K562 (cell line): Measurements from ENCODE around the gene VRK2. TPM values are rescaled to one million over a fixed set of nuclear protein-coding genes. Genes with fewer than 3 reads are reported as not detected.

Experiments used
- CBX5 ChIP-seq: IDR thresholded peaks from 2 replicates; pipeline ENCODE4 v1.6.1; 2014; ENCODE audit warnings: low read depth, borderline replicate concordance
- CXXC5 ChIP-seq: fragments of 250-450 bp; sonication (Bioruptor Pico); IDR thresholded peaks from 2 replicates; pipeline ENCODE4 v1.8.0; 2022; ENCODE audit warnings: inconsistent platforms, mild to moderate bottlenecking, moderate library complexity
- DACH1 ChIP-seq: fragments of 450-650 bp; IDR thresholded peaks from 2 replicates; pipeline ENCODE4 v1.6.1; 2018; ENCODE audit not compliant: partially characterized antibody
- DNMT1 ChIP-seq: fragments of 450-650 bp; IDR thresholded peaks from 2 replicates; pipeline ENCODE4 v1.6.1; 2016; ENCODE audit warnings: antibody characterized with exemption, mild to moderate bottlenecking
- GTF2A2 ChIP-seq: IDR thresholded peaks from 2 replicates; pipeline ENCODE4 v1.6.1; 2016; ENCODE audit warnings: mild to moderate bottlenecking, missing genetic modification characterization, missing compliant biosample characterization
- HIVEP1 ChIP-seq: fragments of 250-450 bp; sonication (Bioruptor Pico); IDR thresholded peaks from 2 replicates; pipeline ENCODE4 v1.4.0; 2020; ENCODE audit warnings: mild to moderate bottlenecking
- HLTF ChIP-seq: fragments of 450-650 bp; IDR thresholded peaks from 2 replicates; pipeline ENCODE4 v1.6.1; 2016
- HMG20A ChIP-seq: fragments of 450-650 bp; formaldehyde crosslinking; conservative IDR thresholded peaks from 2 replicates; pipeline ENCODE4 v1.4.0; 2020; ENCODE audit warnings: mild to moderate bottlenecking, mixed read lengths
- HNRNPL ChIP-seq: fragments of 200-400 bp; formaldehyde crosslinking; IDR thresholded peaks from 2 replicates; pipeline ENCODE4 v1.6.1; 2017; ENCODE audit warnings: low read depth, mild to moderate bottlenecking, low read length
- HNRNPUL1 ChIP-seq: fragments of 200-400 bp; formaldehyde crosslinking; IDR thresholded peaks from 2 replicates; pipeline ENCODE4 v1.6.1; 2017; ENCODE audit warnings: low read length
- KDM1A ChIP-seq, 2 experiments: fragments of 450-650 bp; IDR thresholded peaks; 2 replicates each; pipeline ENCODE4 v1.6.1; 2016; ENCODE audit warnings: mild to moderate bottlenecking in 2 of 2
- POLR2A ChIP-seq: fragments of 450-650 bp; conservative IDR thresholded peaks from 2 replicates; pipeline ENCODE4 v1.6.1; 2016
- SMC3 ChIP-seq: conservative IDR thresholded peaks from 2 replicates; pipeline ENCODE4 v1.6.1; 2011; ENCODE audit warnings: low read depth, low read length, improper control_type of control experiment; ENCODE audit not compliant: insufficient read depth
- SRF ChIP-seq, 2 experiments: fragments of 250-450, 450-650 bp in 1 of 2; sonication (Bioruptor Pico) in 1 of 2; sonication (generic) in 1 of 2; formaldehyde crosslinking; IDR thresholded peaks; 2 replicates each; pipeline versions ENCODE4 v1.5.0 to v1.5.1; 2020 to 2022; ENCODE audit warnings: mild to moderate bottlenecking in 1 of 2, missing genetic modification reagents in 1 of 2
- TCF7 ChIP-seq: sonication (generic); IDR thresholded peaks from 2 replicates; pipeline ENCODE4 v1.6.1; 2016; ENCODE audit warnings: antibody characterized with exemption, borderline replicate concordance
- TGIF2 ChIP-seq: sonication (generic); formaldehyde crosslinking; IDR thresholded peaks from 2 replicates; pipeline ENCODE4 v1.8.1; 2022; ENCODE audit warnings: mild to moderate bottlenecking, missing genetic modification reagents, moderate library complexity
- ZBTB8A ChIP-seq: fragments of 450-650 bp; IDR thresholded peaks from 2 replicates; pipeline ENCODE4 v1.6.1; 2018; ENCODE audit warnings: mild to moderate bottlenecking, moderate library complexity; ENCODE audit not compliant: partially characterized antibody
- ZFX ChIP-seq: sonication (generic); formaldehyde crosslinking; IDR thresholded peaks from 2 replicates; pipeline ENCODE4 v1.8.0; 2022; ENCODE audit warnings: mild to moderate bottlenecking, missing genetic modification reagents, moderate library complexity
- ZNF274 ChIP-seq: IDR thresholded peaks from 2 replicates; pipeline ENCODE4 v1.6.1; 2011; ENCODE audit warnings: low read depth, mild to moderate bottlenecking, low read length, moderate library complexity, borderline replicate concordance
- ZNF75A ChIP-seq: fragments of 450-650 bp; formaldehyde crosslinking; IDR thresholded peaks from 2 replicates; pipeline ENCODE4 v1.4.0; 2020; ENCODE audit warnings: mild to moderate bottlenecking
- polyA plus RNA-seq, 8 experiments: library from polyadenylated mRNA; depleted of rRNA in 4 of 8; stranded (reverse) in 5 of 8; unstranded in 3 of 8; fragments of >200 nt; fragmentation: Nextera tagmentation in 2 of 8; fragmentation: Illumina TruSeq in 1 of 8; extraction: Ambion mirVana in 2 of 8; extraction: Trizol in 1 of 8; gene quantifications; 2 replicates each; pipeline versions ENCODE4 v1.2.1 to v1.2.3, GENCODE V29; 2011 to 2014; ENCODE audit warnings: inconsistent platforms in 1 of 8, missing spikeins in 1 of 8
- total RNA-seq, 7 experiments: library from RNA; depleted of rRNA in 6 of 7; stranded (reverse); fragments of >200 nt in 6 of 7; fragmentation: Illumina TruSeq in 2 of 7; extraction: Trizol in 2 of 7; gene quantifications; 2 replicates each; pipeline versions ENCODE4 v1.2.1 to v1.2.3, GENCODE V29; 2011 to 2021; ENCODE audit warnings: low replicate concordance in 1 of 7
- TF ChIP-seq, protein P1 (sequence below): fragments of 250-450 bp; sonication (Bioruptor Pico); IDR thresholded peaks from 2 replicates; pipeline ENCODE4 v1.5.1; 2021; ENCODE audit warnings: mild to moderate bottlenecking
- TF ChIP-seq, protein P2 (sequence below): IDR thresholded peaks from 2 replicates; pipeline ENCODE4 v1.6.1; 2014; ENCODE audit warnings: antibody characterized with exemption
- TF ChIP-seq, protein P3 (sequence below), 2 experiments: fragments of 450-650 bp in 1 of 2; sonication (generic) in 1 of 2; formaldehyde crosslinking; conservative IDR thresholded peaks; 2 replicates each; pipeline versions ENCODE4 v1.4.0 to v1.8.1; 2020 to 2022; ENCODE audit warnings: mild to moderate bottlenecking in 1 of 2, missing genetic modification reagents in 1 of 2
- TF ChIP-seq, protein P4 (sequence below): sonication (generic); formaldehyde crosslinking; IDR thresholded peaks from 2 replicates; pipeline ENCODE4 v1.8.1; 2023; ENCODE audit warnings: mild to moderate bottlenecking, missing genetic modification reagents, moderate library complexity

The VRK2 gene
- total and polyA plus RNA-seq, 9 of the 15 experiments (the other 6 are each of a cell fraction or from before 2014, with no cell fraction given) = 22.6 to 49.2 (median 36.2) TPM

DNA sequence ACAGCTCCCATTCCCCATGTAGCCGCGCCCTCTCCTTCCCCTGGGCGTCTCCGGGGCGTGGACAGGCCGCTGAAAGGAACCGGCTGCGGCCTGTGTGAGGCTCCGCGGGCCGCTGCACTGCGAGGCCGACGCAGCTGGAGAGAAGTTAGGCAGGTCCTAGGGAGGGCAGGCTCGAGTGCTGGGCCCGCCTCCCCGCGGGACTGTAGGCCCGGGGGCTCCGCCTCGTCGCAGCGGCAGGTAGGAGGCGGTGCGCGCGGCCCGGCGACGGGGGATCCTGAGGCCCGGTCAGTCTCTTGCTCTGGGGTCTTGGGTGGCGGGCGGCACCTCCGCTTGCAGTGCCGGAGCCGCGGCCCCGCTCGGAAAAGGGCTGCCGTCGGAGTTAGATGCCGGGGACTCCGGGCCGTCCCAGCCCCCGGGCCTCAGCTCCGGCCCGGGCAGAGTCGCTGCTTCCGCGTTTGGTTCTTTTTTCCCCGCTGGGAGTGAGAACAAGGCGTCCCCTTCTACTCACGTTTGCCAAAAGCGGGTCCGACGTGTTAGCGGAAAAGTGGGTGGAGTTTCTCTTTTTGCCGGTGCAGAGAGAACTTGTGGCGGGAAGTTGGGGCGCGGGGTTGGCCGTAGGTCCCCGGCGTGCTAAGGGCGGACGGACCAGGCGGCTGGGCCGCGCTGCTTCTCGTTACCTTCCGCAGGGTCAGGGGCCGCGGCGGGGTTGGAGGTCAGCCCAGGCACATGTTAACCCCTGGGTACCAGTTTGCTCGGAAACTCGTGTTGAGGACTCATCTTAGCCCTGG lies at the start of gene VRK2 (continued):
- peak; percentile 74 for TF ChIP-seq CXXC5 (CRISPR knock-in tag)
- TF ChIP-seq HIVEP1 (CRISPR knock-in tag) = no peak
- TF ChIP-seq ZNF75A = no peak
- no peak for TF ChIP-seq HNRNPUL1
- peak in 1 of 2 experiments; percentile 90; a peak in 1 of 4 replicates for TF ChIP-seq SRF (CRISPR knock-in tag; IDR thresholded peaks at IDR 0.05)
- TF ChIP-seq ZFX (CRISPR knock-in tag) = peak; percentile 100
- TF ChIP-seq HLTF = no peak
- TF ChIP-seq, protein P1, sequence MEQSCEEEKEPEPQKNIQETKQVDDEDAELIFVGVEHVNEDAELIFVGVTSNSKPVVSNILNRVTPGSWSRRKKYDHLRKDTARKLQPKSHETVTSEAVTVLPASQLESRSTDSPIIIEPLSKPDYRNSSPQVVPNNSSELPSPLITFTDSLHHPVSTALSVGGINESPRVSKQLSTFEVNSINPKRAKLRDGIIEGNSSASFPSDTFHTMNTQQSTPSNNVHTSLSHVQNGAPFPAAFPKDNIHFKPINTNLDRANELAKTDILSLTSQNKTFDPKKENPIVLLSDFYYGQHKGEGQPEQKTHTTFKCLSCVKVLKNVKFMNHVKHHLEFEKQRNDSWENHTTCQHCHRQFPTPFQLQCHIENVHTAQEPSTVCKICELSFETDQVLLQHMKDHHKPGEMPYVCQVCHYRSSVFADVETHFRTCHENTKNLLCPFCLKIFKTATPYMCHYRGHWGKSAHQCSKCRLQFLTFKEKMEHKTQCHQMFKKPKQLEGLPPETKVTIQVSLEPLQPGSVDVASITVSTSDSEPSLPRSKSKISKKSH (CRISPR knock-in tag) = no peak
- no peak for TF ChIP-seq ZBTB8A
- TF ChIP-seq, protein P2, sequence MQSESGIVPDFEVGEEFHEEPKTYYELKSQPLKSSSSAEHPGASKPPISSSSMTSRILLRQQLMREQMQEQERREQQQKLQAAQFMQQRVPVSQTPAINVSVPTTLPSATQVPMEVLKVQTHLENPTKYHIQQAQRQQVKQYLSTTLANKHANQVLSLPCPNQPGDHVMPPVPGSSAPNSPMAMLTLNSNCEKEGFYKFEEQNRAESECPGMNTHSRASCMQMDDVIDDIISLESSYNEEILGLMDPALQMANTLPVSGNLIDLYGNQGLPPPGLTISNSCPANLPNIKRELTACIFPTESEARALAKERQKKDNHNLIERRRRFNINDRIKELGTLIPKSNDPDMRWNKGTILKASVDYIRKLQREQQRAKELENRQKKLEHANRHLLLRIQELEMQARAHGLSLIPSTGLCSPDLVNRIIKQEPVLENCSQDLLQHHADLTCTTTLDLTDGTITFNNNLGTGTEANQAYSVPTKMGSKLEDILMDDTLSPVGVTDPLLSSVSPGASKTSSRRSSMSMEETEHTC = no peak
- TF ChIP-seq, protein P3, sequence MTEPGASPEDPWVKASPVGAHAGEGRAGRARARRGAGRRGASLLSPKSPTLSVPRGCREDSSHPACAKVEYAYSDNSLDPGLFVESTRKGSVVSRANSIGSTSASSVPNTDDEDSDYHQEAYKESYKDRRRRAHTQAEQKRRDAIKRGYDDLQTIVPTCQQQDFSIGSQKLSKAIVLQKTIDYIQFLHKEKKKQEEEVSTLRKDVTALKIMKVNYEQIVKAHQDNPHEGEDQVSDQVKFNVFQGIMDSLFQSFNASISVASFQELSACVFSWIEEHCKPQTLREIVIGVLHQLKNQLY (CRISPR knock-in tag; conservative IDR thresholded peaks at IDR 0.05) = no peak
- no peak for TF ChIP-seq HMG20A
- TF ChIP-seq, protein P4, sequence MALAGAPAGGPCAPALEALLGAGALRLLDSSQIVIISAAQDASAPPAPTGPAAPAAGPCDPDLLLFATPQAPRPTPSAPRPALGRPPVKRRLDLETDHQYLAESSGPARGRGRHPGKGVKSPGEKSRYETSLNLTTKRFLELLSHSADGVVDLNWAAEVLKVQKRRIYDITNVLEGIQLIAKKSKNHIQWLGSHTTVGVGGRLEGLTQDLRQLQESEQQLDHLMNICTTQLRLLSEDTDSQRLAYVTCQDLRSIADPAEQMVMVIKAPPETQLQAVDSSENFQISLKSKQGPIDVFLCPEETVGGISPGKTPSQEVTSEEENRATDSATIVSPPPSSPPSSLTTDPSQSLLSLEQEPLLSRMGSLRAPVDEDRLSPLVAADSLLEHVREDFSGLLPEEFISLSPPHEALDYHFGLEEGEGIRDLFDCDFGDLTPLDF = no peak; the same call in 1 of the 2 replicates
- peak; percentile 91 for TF ChIP-seq POLR2A
- peak; percentile 45; the same call in 1 of the 2 replicates for TF ChIP-seq CBX5
- no peak for TF ChIP-seq ZNF274
- no peak; the same call in 1 of the 2 replicates for TF ChIP-seq TCF7
- TF ChIP-seq DACH1 = peak; percentile 29
- TF ChIP-seq DNMT1 = no peak
- TF ChIP-seq TGIF2 (CRISPR knock-in tag) = no peak
- TF ChIP-seq KDM1A (IDR thresholded peaks at IDR 0.05) = no peak
- 0 out of 2 replicates have a peak, but pooled peaks have one; percentile 2 for TF ChIP-seq SMC3
- TF ChIP-seq GTF2A2 (tag) = no peak; the same call in 1 of the 2 replicates
- TF ChIP-seq HNRNPL = no peak
